ENCODE data around the gene LRRFIP2.

The LRRFIP2 gene

DNA sequence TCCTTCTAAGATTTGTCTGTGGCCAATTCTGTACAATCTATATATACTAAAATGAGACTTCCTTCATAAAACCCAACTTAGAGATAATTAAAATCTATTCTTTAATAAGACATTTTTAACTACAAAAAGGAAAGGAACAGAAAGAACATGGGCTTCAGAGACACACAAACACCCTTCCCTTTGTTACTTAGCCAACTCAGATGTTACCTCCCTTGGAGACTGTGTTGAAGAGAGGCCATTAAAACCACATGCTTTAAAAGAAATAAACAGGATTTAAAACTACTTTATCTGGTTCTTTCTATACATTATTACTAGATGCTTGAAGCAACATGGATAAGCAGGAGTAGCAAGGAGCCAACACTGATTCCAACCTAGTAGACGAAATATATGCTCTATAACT, 42.0 kb downstream of the LRRFIP2 start (continued):
- TF ChIP-seq, protein P1, sequence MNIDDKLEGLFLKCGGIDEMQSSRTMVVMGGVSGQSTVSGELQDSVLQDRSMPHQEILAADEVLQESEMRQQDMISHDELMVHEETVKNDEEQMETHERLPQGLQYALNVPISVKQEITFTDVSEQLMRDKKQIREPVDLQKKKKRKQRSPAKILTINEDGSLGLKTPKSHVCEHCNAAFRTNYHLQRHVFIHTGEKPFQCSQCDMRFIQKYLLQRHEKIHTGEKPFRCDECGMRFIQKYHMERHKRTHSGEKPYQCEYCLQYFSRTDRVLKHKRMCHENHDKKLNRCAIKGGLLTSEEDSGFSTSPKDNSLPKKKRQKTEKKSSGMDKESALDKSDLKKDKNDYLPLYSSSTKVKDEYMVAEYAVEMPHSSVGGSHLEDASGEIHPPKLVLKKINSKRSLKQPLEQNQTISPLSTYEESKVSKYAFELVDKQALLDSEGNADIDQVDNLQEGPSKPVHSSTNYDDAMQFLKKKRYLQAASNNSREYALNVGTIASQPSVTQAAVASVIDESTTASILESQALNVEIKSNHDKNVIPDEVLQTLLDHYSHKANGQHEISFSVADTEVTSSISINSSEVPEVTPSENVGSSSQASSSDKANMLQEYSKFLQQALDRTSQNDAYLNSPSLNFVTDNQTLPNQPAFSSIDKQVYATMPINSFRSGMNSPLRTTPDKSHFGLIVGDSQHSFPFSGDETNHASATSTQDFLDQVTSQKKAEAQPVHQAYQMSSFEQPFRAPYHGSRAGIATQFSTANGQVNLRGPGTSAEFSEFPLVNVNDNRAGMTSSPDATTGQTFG (tag by site-specific recombination; IDR thresholded peaks at IDR 0.05; ENCODE audit: borderline replicate concordance), result no peak
- TF ChIP-seq ZNF138 (tag by site-specific recombination; IDR thresholded peaks at IDR 0.05; ENCODE audit: borderline replicate concordance), result no peak
- no peak for TF ChIP-seq SP7 (tag by site-specific recombination; IDR thresholded peaks at IDR 0.05)
- TF ChIP-seq, protein P2, sequence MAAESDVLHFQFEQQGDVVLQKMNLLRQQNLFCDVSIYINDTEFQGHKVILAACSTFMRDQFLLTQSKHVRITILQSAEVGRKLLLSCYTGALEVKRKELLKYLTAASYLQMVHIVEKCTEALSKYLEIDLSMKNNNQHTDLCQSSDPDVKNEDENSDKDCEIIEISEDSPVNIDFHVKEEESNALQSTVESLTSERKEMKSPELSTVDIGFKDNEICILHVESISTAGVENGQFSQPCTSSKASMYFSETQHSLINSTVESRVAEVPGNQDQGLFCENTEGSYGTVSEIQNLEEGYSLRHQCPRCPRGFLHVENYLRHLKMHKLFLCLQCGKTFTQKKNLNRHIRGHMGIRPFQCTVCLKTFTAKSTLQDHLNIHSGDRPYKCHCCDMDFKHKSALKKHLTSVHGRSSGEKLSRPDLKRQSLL (tag by site-specific recombination; IDR thresholded peaks at IDR 0.05), result no peak

DNA sequence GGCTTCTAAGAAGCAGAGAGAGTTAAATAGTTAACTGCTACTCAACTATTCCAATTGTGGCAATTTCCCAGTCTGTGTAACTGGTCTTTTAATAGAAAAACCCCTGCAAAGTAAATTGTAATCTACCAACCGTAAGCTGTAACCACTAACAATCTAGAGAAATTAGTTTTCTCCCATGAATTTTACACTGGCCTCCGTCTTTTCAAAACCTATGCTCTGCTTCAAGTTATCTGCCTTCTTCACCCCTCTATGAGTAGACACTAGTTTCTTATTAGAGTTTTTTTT, 42.6 kb downstream of the LRRFIP2 start:
- CTCF ChIA-PET, result no interaction called here
- Histone ChIP-seq H3K27ac (ENCODE audit: extremely low read depth, low read depth, low read length) (no peak overlapping the region), H3K4me3 (ENCODE audit: low read depth, low read length) (no peak overlapping the region), H3K36me3 (ENCODE audit: control insufficient read depth in 2 of 2, insufficient read depth in 1 of 2, low read length in 2 of 2) (no peaks in the 10 kb centered on the region), H3K4me1 (ENCODE audit: control insufficient read depth, insufficient read depth, low read length) (no peaks in the 10 kb centered on the region), H3K9me3 (ENCODE audit: control insufficient read depth, insufficient read depth, low read depth, low read length) (no peaks in the 10 kb centered on the region)
- TF ChIP-seq, protein P3, sequence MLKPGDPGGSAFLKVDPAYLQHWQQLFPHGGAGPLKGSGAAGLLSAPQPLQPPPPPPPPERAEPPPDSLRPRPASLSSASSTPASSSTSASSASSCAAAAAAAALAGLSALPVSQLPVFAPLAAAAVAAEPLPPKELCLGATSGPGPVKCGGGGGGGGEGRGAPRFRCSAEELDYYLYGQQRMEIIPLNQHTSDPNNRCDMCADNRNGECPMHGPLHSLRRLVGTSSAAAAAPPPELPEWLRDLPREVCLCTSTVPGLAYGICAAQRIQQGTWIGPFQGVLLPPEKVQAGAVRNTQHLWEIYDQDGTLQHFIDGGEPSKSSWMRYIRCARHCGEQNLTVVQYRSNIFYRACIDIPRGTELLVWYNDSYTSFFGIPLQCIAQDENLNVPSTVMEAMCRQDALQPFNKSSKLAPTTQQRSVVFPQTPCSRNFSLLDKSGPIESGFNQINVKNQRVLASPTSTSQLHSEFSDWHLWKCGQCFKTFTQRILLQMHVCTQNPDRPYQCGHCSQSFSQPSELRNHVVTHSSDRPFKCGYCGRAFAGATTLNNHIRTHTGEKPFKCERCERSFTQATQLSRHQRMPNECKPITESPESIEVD (tag by site-specific recombination; IDR thresholded peaks at IDR 0.05), result peak; percentile 86
- TF ChIP-seq SP7 (tag by site-specific recombination; IDR thresholded peaks at IDR 0.05), result no peak
- POLR2A ChIA-PET, result no interaction called here

DNA sequence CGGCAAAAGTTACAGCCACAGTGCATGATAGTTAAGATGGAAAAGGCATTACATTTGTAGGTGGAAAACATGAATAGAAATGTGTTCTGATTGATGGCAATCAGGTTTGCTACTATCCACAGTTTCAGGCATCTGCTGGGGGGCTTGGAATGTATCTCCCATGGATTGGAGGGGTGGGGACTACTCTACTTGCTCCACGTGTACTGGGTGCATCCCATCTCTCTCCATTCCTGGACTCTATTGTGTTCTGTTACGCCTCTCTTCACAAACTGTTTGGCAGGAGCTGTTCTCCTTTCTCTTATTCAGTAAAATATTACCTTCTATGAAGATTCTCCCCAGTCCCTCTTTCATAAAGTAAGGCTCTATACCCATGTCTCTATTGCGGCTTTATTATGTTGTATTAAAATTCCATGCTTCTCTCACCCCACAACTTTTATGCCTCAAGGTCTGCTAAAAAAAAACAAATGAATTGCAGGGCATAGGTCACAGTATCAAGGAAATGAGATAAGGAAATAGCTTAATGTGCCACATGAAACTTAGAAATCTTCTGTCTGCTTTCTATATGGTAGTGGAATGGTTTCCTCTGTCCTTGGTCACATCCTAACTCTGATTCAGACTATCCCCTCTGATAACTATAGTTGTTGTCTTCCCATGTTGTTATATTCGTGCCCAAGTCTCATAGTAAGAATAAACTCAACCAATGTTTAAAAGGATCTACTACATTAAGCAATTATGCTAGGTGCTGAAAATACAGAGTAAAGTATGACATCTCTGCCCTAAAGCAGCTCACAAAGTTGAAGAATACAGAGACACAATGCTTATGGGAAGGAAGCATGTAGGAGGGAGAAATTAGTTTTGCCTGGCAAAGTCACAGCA, 43.2 kb downstream of the LRRFIP2 start:
- POLR2A ChIA-PET, result no interaction called here
- H3K9me3 ChIP-seq (ENCODE audit: control insufficient read depth, insufficient read depth, low read depth, low read length), result no peaks in the 10 kb centered on the region
- H3K4me1 ChIP-seq (ENCODE audit: control insufficient read depth, insufficient read depth, low read length), result no peaks in the 10 kb centered on the region
- CTCF ChIA-PET, result interaction anchor here (0.6 kb wide), 1 partner anchor 46 kb away, joined by 3 read pairs; no protein-coding TSS in a partner anchor
- H3K27ac ChIP-seq (ENCODE audit: extremely low read depth, low read depth, low read length), result no peak overlapping the region
- H3K36me3 ChIP-seq (ENCODE audit: control insufficient read depth in 2 of 2, insufficient read depth in 1 of 2, low read length in 2 of 2), result no peaks in the 10 kb centered on the region
- no peak for TF ChIP-seq ZFP3 (tag by site-specific recombination; IDR thresholded peaks at IDR 0.05; ENCODE audit: low read depth)
- TF ChIP-seq, protein P4, sequence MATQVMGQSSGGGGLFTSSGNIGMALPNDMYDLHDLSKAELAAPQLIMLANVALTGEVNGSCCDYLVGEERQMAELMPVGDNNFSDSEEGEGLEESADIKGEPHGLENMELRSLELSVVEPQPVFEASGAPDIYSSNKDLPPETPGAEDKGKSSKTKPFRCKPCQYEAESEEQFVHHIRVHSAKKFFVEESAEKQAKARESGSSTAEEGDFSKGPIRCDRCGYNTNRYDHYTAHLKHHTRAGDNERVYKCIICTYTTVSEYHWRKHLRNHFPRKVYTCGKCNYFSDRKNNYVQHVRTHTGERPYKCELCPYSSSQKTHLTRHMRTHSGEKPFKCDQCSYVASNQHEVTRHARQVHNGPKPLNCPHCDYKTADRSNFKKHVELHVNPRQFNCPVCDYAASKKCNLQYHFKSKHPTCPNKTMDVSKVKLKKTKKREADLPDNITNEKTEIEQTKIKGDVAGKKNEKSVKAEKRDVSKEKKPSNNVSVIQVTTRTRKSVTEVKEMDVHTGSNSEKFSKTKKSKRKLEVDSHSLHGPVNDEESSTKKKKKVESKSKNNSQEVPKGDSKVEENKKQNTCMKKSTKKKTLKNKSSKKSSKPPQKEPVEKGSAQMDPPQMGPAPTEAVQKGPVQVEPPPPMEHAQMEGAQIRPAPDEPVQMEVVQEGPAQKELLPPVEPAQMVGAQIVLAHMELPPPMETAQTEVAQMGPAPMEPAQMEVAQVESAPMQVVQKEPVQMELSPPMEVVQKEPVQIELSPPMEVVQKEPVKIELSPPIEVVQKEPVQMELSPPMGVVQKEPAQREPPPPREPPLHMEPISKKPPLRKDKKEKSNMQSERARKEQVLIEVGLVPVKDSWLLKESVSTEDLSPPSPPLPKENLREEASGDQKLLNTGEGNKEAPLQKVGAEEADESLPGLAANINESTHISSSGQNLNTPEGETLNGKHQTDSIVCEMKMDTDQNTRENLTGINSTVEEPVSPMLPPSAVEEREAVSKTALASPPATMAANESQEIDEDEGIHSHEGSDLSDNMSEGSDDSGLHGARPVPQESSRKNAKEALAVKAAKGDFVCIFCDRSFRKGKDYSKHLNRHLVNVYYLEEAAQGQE (tag by site-specific recombination; IDR thresholded peaks at IDR 0.05), result no peak
- TF ChIP-seq ZNF175 (tag by site-specific recombination; IDR thresholded peaks at IDR 0.05), result no peak
- no peak overlapping the region for H3K4me3 ChIP-seq (ENCODE audit: low read depth, low read length)

DNA sequence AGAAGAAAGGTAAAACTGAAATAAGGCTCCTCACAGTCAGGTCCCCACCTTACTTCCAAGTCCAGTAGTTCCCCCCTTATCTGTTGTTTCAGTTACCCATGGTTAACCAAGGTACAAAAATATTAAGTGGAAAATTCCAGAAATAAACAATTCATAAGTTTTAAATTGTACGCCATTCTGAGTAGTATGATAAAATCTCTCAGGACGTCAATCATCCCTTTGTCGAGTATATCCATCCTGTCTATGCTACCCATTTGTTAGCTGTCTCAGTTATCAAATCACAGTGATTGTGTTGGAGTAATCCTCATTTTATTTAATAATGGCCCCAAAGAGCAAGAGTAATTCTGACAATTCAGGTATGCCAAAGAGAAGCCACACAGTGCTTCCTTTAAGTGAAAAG, 43.9 kb downstream of the LRRFIP2 start:
- H3K9me3 ChIP-seq (ENCODE audit: control insufficient read depth, insufficient read depth, low read depth, low read length), result no peaks in the 10 kb centered on the region
- POLR2A ChIA-PET, result no interaction called here
- CTCF ChIA-PET, result no interaction called here
- TF ChIP-seq, protein P3 (tag by site-specific recombination; IDR thresholded peaks at IDR 0.05), result no peak
- TF ChIP-seq IKZF3 (tag by site-specific recombination; IDR thresholded peaks at IDR 0.05), result no peak
- TF ChIP-seq ZNF623 (tag by site-specific recombination; IDR thresholded peaks at IDR 0.05), result no peak
- TF ChIP-seq ZXDB (tag by site-specific recombination; IDR thresholded peaks at IDR 0.05), result no peak
- TF ChIP-seq, protein P5, sequence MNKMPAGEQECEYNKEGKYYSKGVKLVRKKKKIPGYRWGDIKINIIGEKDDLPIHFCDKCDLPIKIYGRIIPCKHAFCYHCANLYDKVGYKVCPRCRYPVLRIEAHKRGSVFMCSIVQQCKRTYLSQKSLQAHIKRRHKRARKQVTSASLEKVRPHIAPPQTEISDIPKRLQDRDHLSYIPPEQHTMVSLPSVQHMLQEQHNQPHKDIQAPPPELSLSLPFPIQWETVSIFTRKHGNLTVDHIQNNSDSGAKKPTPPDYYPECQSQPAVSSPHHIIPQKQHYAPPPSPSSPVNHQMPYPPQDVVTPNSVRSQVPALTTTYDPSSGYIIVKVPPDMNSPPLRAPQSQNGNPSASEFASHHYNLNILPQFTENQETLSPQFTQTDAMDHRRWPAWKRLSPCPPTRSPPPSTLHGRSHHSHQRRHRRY (tag by site-specific recombination; IDR thresholded peaks at IDR 0.05), result no peak
- TF ChIP-seq ZNF221 (tag by site-specific recombination; IDR thresholded peaks at IDR 0.05; ENCODE audit: borderline replicate concordance), result no peak
- no peak overlapping the region for H3K27ac ChIP-seq (ENCODE audit: extremely low read depth, low read depth, low read length)
- no peaks in the 10 kb centered on the region for H3K4me1 ChIP-seq (ENCODE audit: control insufficient read depth, insufficient read depth, low read length)
- no peaks in the 10 kb centered on the region for H3K36me3 ChIP-seq (ENCODE audit: control insufficient read depth in 2 of 2, insufficient read depth in 1 of 2, low read length in 2 of 2)
- H3K4me3 ChIP-seq (ENCODE audit: low read depth, low read length), result no peak overlapping the region

Data from HEK293 (cell line).